ENCODE results near the gene BLOC1S4. TPM values are rescaled to one million over a fixed set of nuclear protein-coding genes. Genes with fewer than 3 reads are reported as not detected.

The BLOC1S4 gene
- total RNA-seq, 1 experiment from 2014 or later = 10.6 TPM

DNA sequence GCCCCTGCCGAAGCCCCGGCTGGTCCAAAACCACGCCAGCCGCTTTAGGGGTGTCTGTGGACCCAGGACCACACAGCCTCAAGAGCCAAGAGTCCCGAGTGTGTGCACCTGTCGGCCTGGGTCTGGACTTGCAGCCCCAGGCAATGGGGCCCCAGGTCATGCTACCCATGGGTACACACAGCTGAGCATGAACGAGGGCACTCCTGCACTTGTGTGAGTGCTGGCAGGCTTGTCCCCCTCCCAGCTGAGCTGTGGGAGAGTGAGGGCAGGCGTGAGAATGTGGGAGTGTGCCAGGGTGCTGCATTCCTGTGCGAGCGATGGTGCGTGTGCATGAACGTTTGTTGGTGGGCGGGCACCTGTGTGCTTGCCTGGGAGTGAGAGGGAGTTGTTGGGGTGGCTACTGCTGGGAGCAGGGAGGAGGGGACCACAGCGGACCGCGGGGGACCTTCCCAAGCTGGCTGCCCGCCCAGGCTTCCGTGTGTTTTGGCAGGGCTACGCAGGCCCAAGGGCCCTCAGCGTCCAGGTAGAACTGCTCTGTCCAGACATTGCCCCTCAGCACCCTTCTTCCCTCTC lies 30.8 kb downstream of the BLOC1S4 start:
- Mint-ChIP-seq H3K27ac (ENCODE audit: low read depth, unreplicated experiment) (peak overlapping the region; percentile 87), H3K27me3 (ENCODE audit: insufficient read depth, unreplicated experiment) (no peaks in the 10 kb centered on the region), H3K4me3 (ENCODE audit: unreplicated experiment) (peak overlapping the region; percentile 52), H3K9me3 (ENCODE audit: unreplicated experiment) (no peaks in the 10 kb centered on the region), H3K36me3 (ENCODE audit: insufficient read depth, unreplicated experiment) (no peaks in the 10 kb centered on the region), H3K4me1 (ENCODE audit: insufficient read depth, unreplicated experiment) (peaks cover 23% of the 10 kb centered on the region)
- intact Hi-C loops (cut with micrococcal nuclease) = no loop called here
- no peak for TF ChIP-seq CTCF (IDR thresholded peaks at IDR 0.05; ENCODE audit: unreplicated experiment)
- CTCF ChIA-PET = interaction anchor here (0.6 to 0.7 kb wide), 2 partner anchors 27 to 92 kb away, joined by 3 read pairs; no protein-coding TSS in a partner anchor
- POLR2A ChIA-PET = interaction anchor here (0.6 to 1.6 kb wide), 3 partner anchors 16 to 37 kb away, joined by 3 to 4 read pairs (median 3); partner anchors contain the start of gene MRFAP1L1
- peak; percentile 72 for DNase-seq (ENCODE audit: unreplicated experiment)
- no TSS peak for BruUV-seq (replicated peaks)

DNA sequence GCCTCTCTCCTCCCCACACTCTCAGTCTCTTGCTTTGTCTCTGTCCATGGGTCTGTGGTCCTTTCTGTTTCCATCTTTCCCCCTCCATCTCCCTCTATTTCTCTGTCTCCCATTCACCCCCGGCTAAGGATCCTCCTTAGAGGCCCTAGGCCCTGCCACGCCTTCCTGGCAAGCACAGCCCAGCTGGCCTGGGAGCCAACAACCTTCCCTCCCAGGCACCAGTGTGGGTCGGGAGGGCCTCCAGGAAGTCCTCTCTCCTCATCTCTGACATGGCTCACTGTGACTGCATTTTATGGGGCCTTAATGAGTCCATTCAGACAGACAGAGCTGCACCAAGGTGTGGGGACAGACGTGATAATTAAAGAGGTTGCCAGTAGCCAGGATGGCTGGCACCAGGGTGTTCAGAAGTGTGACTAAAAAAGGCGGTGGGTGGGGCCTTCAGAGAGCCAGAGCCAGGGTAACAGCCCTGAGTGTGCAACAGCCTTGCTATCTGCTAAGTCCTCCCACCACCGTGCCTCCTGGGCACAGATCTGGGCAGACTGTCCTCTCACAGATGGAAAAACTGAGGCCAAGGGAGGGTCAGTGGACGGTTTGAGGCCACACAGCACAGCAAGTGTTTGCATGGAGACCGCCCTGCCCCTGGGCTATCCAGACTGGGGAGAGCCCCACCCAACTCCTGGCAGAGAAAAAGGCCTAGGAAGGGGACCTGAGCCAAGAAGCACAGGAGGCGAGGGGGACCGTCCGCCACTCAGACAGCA lies 31.5 kb downstream of the BLOC1S4 start:
- Mint-ChIP-seq H3K4me3 (ENCODE audit: unreplicated experiment) (peak overlapping the region; percentile 52), H3K9me3 (ENCODE audit: unreplicated experiment) (no peaks in the 10 kb centered on the region), H3K36me3 (ENCODE audit: insufficient read depth, unreplicated experiment) (no peaks in the 10 kb centered on the region), H3K27me3 (ENCODE audit: insufficient read depth, unreplicated experiment) (no peaks in the 10 kb centered on the region), H3K4me1 (ENCODE audit: insufficient read depth, unreplicated experiment) (peaks cover 23% of the 10 kb centered on the region), H3K27ac (ENCODE audit: low read depth, unreplicated experiment) (peak overlapping the region; percentile 87)
- ChIA-PET CTCF (interaction anchor here (0.7 kb wide), 1 partner anchor 91 kb away, joined by 3 read pairs; no protein-coding TSS in a partner anchor), POLR2A (interaction anchor here (0.6 to 0.7 kb wide), 2 partner anchors 15 to 16 kb away, joined by 3 read pairs; no protein-coding TSS in a partner anchor)
- peak; percentile 75 for DNase-seq (ENCODE audit: unreplicated experiment)
- BruUV-seq (replicated peaks) = no TSS peak
- no peak for TF ChIP-seq CTCF (IDR thresholded peaks at IDR 0.05; ENCODE audit: unreplicated experiment)
- intact Hi-C loops (cut with micrococcal nuclease) = no loop called here

GRCh38 chr4:6748286-6748685 lies 32.3 kb downstream of the BLOC1S4 start:
- Mint-ChIP-seq H3K27ac (ENCODE audit: low read depth, unreplicated experiment) (no peak overlapping the region), H3K9me3 (ENCODE audit: unreplicated experiment) (no peaks in the 10 kb centered on the region), H3K4me1 (ENCODE audit: insufficient read depth, unreplicated experiment) (peaks cover 23% of the 10 kb centered on the region), H3K4me3 (ENCODE audit: unreplicated experiment) (no peak overlapping the region), H3K27me3 (ENCODE audit: insufficient read depth, unreplicated experiment) (no peaks in the 10 kb centered on the region), H3K36me3 (ENCODE audit: insufficient read depth, unreplicated experiment) (no peaks in the 10 kb centered on the region)
- intact Hi-C loops (cut with micrococcal nuclease) = no loop called here
- no TSS peak for BruUV-seq (replicated peaks)
- DNase-seq (ENCODE audit: unreplicated experiment) = no peak
- CTCF ChIA-PET = interaction anchor here (0.7 to 1.3 kb wide), 3 partner anchors 15 to 126 kb away, joined by 3 to 5 read pairs (median 4); no protein-coding TSS in a partner anchor
- POLR2A ChIA-PET = interaction anchor here (1.3 to 2.0 kb wide), 2 partner anchors 16 to 20 kb away, joined by 4 to 15 read pairs; no protein-coding TSS in a partner anchor
- TF ChIP-seq CTCF (IDR thresholded peaks at IDR 0.05; ENCODE audit: unreplicated experiment) = no peak

Measured in MCF 10A (cell line).